Activated CD8-positive, alpha-beta memory T cell treated with anti-CD3 and anti-CD28 coated beads for 24 hours (primary cell): ENCODE results near the gene RNF135.
"Not testable (repeated sequence)": the region's sequence is repeated elsewhere in the genome, so short reads cannot be mapped to it uniquely, and the experiment has no call there.

Source experiments
- DNase-seq: peaks from one replicate; pipeline ENCODE4 v3.0.0-alpha.2; 2020

Gene RNF135

GRCh38 chr17:30956764-30957374 lies 14.0 kb upstream of the RNF135 start:
- no peak for DNase-seq

GRCh38 chr17:30957741-30958140 lies 13.1 kb upstream of the RNF135 start:
- DNase-seq: no peak

GRCh38 chr17:30958187-30958586 lies 12.7 kb upstream of the RNF135 start:
- DNase-seq: no peak

GRCh38 chr17:30961209-30962188 lies 9.3 kb upstream of the RNF135 start:
- no peak for DNase-seq

- DNase-seq: not testable (repeated sequence)
Measured at GRCh38 chr17:30964312-30964711, 6.5 kb upstream of the RNF135 start.

- no peak for DNase-seq
Measured at GRCh38 chr17:30964876-30965275, 6.0 kb upstream of the RNF135 start.

- DNase-seq: no peak
Measured at GRCh38 chr17:30965686-30966085, 5.2 kb upstream of the RNF135 start.

- not testable (repeated sequence) for DNase-seq
Measured at GRCh38 chr17:30967911-30968310, 2.9 kb upstream of the RNF135 start.

GRCh38 chr17:30969989-30970830 lies 629 bp upstream of the RNF135 start:
- DNase-seq: peak; percentile 67

GRCh38 chr17:30975042-30975820 lies 4.4 kb downstream of the RNF135 start:
- no peak for DNase-seq

GRCh38 chr17:30979919-30980318 lies 9.1 kb downstream of the RNF135 start:
- not testable (repeated sequence) for DNase-seq

- DNase-seq: no peak
Measured at GRCh38 chr17:30981531-30982519, 11.0 kb downstream of the RNF135 start.

- no peak for DNase-seq
Measured at GRCh38 chr17:30982855-30983254, 12.0 kb downstream of the RNF135 start.

GRCh38 chr17:30990458-30990857 lies 19.6 kb downstream of the RNF135 start:
- no peak for DNase-seq

- DNase-seq: no peak
Measured at GRCh38 chr17:30992551-30992950, 21.7 kb downstream of the RNF135 start.

- no peak for DNase-seq
Measured at GRCh38 chr17:30995347-30995746, 24.5 kb downstream of the RNF135 start.

- no peak for DNase-seq
Measured at GRCh38 chr17:30996486-30996885, 25.6 kb downstream of the RNF135 start.

- no peak for DNase-seq
Measured at GRCh38 chr17:30997270-30997669, 26.4 kb downstream of the RNF135 start.

GRCh38 chr17:30997842-30998241 lies 27.0 kb downstream of the RNF135 start:
- no peak for DNase-seq

GRCh38 chr17:31002047-31002446 lies 31.2 kb downstream of the RNF135 start:
- no peak for DNase-seq

- DNase-seq: no peak
Measured at GRCh38 chr17:31003225-31003866, 32.5 kb downstream of the RNF135 start.
